ENCODE data around the gene PTGDS.

- TF ChIP-seq POLR2A (IDR thresholded peaks at IDR 0.05; ENCODE audit: low read length) (no peak), GATA1 (IDR thresholded peaks at IDR 0.05; ENCODE audit: low read depth, low read length) (no peak)
These were observed 50.3 kb downstream of the PTGDS start, which contains the start of gene ABCA2 for GRCh38 chr9:137027369-137028262.

Measured in erythroblast (primary cell).